ENCODE results near the gene HNF4A. TPM values are rescaled to one million over a fixed set of nuclear protein-coding genes. Genes with fewer than 3 reads are reported as not detected.

Gene HNF4A
- total and polyA plus RNA-seq, 2 of the 13 experiments (the other 11 are each of a cell fraction or from before 2014, with no cell fraction given), result 80.9 to 169 TPM

- TF ChIP-seq ZNF101 (CRISPR knock-in tag; IDR thresholded peaks at IDR 0.05; ENCODE audit: borderline replicate concordance, low read depth), result no peak
- TF ChIP-seq ZNF382 (CRISPR knock-in tag; IDR thresholded peaks at IDR 0.05; ENCODE audit: borderline replicate concordance), result no peak
- TF ChIP-seq LRRFIP1 (CRISPR knock-in tag; conservative IDR thresholded peaks at IDR 0.05), result no peak
- TF ChIP-seq ZBTB2 (CRISPR knock-in tag; IDR thresholded peaks at IDR 0.05; ENCODE audit: low read depth), result no peak; the same call in 1 of the 2 replicates
- peak; percentile 72; the same call in 1 of the 2 replicates for TF ChIP-seq TP53 (CRISPR knock-in tag; conservative IDR thresholded peaks at IDR 0.05)
- TF ChIP-seq SRSF9 (IDR thresholded peaks at IDR 0.05; ENCODE audit: borderline replicate concordance, insufficient read depth, low read depth, low read length, poor library complexity, severe bottlenecking), result no peak
- no peak; the same call in 1 of the 2 replicates for TF ChIP-seq MYNN (CRISPR knock-in tag; IDR thresholded peaks at IDR 0.05; ENCODE audit: low read depth)
- TF ChIP-seq PAF1 (CRISPR knock-in tag; IDR thresholded peaks at IDR 0.05), result no peak
- TF ChIP-seq SIN3A (IDR thresholded peaks at IDR 0.05; ENCODE audit: borderline replicate concordance, low read depth, low read length), result no peak
- no peak for TF ChIP-seq PREB (CRISPR knock-in tag; IDR thresholded peaks at IDR 0.05)
- peak; percentile 91; the same call in 1 of the 2 replicates for TF ChIP-seq ZNF788 (CRISPR knock-in tag; IDR thresholded peaks at IDR 0.05; ENCODE audit: borderline replicate concordance)
- TF ChIP-seq MTERF4 (CRISPR knock-in tag; IDR thresholded peaks at IDR 0.05), result 0 out of 2 replicates have a peak, but pooled peaks have one; percentile 30
- TF ChIP-seq TRAFD1 (CRISPR knock-in tag; IDR thresholded peaks at IDR 0.05; ENCODE audit: borderline replicate concordance), result 0 out of 2 replicates have a peak, but pooled peaks have one; percentile 18
- TF ChIP-seq SNAPC2 (CRISPR knock-in tag; IDR thresholded peaks at IDR 0.05), result peak; percentile 75; the same call in 1 of the 2 replicates
- peak; percentile 58; the same call in 1 of the 2 replicates for TF ChIP-seq ZNF274 (CRISPR knock-in tag; IDR thresholded peaks at IDR 0.05)
- no peak for TF ChIP-seq TCF12 (IDR thresholded peaks at IDR 0.05)
- no peak for TF ChIP-seq TCF12 (CRISPR knock-in tag; IDR thresholded peaks at IDR 0.05)
- TF ChIP-seq ZFP62 (CRISPR knock-in tag; IDR thresholded peaks at IDR 0.05), result no peak
- TF ChIP-seq AGO2 (optimal IDR thresholded peaks at IDR 0.05; ENCODE audit: low read depth, low read length), result peak; percentile 55
- TF ChIP-seq YY1 (IDR thresholded peaks at IDR 0.05; ENCODE audit: insufficient read depth, insufficient replicate concordance, low read depth, low read length), result peak; percentile 84
- TF ChIP-seq RFX3 (CRISPR knock-in tag; IDR thresholded peaks at IDR 0.05), result no peak
Measured at GRCh38 chr20:44370639-44371218, 15.2 kb downstream of the HNF4A start (continued).
